GM23248 (cell line): ENCODE results near the gene DEDD2.

ENCODE experiments used
- EZH2 ChIP-seq: fragments of 200-600 bp; sonication (generic); IDR thresholded peaks from 2 replicates; pipeline ENCODE4 v1.6.1; 2018; ENCODE audit warnings: antibody characterized with exemption, mild to moderate bottlenecking; ENCODE audit not compliant: insufficient read depth, poor library complexity, severe bottlenecking
- EZH2phosphoT487 ChIP-seq: fragments of 200-600 bp; sonication (generic); IDR thresholded peaks from 2 replicates; pipeline ENCODE4 v1.6.1; 2018; ENCODE audit warnings: antibody characterized with exemption, moderate library complexity, mild to moderate bottlenecking, low read depth; ENCODE audit not compliant: insufficient read depth

DNA sequence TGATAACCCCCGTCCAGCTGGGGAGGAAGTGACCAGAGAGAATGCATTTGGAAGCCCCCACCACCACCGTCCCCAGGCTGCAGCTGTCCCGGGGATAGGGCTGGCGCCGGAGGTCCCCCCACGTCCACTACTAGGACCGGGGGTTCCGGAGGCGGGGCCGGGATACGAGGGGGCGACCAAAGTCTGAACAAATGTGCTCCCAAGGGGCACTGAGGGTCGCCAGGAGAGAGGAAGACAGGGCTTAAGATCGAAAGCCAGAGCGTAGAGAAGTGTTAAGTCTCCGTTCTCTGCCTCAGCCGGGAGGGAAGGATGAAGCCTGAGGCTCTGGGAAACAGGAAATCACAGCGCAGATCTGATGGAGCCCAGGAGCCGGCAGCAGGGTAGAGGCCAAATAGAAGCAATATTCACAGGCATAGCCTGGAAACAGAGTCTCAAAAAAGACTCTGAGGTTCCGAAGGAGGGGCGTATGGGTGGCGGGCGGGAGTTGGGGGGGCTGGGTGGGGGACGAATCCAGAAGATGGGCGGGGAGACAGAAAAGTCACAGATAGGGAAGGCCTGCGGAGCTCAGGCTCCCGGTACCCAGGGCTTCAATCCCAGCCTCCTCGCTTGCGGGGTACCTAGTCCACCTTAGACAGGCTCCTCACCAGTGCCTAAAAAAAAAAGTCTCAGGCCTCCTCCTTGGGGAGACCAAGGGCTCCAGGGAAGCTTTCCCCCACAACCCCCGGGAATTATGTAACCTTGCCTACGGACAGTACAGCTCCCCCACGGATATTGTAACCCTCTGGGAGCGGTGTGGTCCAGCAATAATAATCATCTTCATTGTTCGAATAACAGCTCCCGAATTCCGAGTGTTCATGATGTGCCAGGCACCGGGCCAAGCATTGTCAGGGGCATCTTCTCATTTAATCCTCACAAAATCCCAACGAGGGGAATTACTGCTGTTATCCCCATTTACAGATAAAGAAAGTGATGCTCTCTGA, 38.6 kb upstream of the DEDD2 start:
- TF ChIP-seq EZH2phosphoT487: no peak
- no peak for TF ChIP-seq EZH2
